Measurements from ENCODE around the gene MAPT.
"Not testable (repeated sequence)": the region's sequence is repeated elsewhere in the genome, so short reads cannot be mapped to it uniquely, and the experiment has no call there.

DNA sequence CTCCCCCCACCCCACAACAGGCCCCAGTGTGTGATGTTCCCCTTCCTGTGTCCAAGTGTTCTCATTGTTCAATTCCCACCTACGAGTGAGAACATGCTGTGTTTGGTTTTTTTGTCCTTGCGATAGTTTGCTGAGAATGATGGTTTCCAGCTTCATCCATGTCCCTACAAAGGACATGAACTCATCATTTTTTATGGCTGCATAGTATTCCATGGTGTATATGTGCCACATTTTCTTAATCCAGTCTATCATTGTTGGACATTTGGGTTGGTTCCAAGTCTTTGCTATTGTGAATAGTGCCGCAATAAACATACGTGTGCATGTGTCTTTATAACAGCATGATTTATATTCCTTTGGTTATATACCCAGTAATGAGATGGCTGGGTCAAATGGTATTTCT is 62.4 kb downstream of the MAPT start:
- TF ChIP-seq, protein P1, sequence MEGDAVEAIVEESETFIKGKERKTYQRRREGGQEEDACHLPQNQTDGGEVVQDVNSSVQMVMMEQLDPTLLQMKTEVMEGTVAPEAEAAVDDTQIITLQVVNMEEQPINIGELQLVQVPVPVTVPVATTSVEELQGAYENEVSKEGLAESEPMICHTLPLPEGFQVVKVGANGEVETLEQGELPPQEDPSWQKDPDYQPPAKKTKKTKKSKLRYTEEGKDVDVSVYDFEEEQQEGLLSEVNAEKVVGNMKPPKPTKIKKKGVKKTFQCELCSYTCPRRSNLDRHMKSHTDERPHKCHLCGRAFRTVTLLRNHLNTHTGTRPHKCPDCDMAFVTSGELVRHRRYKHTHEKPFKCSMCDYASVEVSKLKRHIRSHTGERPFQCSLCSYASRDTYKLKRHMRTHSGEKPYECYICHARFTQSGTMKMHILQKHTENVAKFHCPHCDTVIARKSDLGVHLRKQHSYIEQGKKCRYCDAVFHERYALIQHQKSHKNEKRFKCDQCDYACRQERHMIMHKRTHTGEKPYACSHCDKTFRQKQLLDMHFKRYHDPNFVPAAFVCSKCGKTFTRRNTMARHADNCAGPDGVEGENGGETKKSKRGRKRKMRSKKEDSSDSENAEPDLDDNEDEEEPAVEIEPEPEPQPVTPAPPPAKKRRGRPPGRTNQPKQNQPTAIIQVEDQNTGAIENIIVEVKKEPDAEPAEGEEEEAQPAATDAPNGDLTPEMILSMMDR (IDR thresholded peaks at IDR 0.05), result not testable (repeated sequence)
- TF ChIP-seq POLR2A (IDR thresholded peaks at IDR 0.05), result not testable (repeated sequence)

Data from prostate gland (tissue), 2 donors.